Hindlimb muscle (tissue), 1 donor: ENCODE data around the gene MSI2. TPM values are rescaled to one million over a fixed set of nuclear protein-coding genes. Genes with fewer than 3 reads are reported as not detected.

Source experiments
- DNase-seq: peaks from one replicate; pipeline ENCODE4 v3.0.0-alpha.2; 2013
- polyA plus RNA-seq: library from polyadenylated mRNA; unstranded; fragments of 120-200 nt; gene quantifications from one replicate; pipeline ENCODE4 v1.2.1, GENCODE V29; 2013; ENCODE audit not compliant: insufficient read length

The MSI2 gene
- polyA plus RNA-seq, 1 donor = 33.6 TPM

DNA sequence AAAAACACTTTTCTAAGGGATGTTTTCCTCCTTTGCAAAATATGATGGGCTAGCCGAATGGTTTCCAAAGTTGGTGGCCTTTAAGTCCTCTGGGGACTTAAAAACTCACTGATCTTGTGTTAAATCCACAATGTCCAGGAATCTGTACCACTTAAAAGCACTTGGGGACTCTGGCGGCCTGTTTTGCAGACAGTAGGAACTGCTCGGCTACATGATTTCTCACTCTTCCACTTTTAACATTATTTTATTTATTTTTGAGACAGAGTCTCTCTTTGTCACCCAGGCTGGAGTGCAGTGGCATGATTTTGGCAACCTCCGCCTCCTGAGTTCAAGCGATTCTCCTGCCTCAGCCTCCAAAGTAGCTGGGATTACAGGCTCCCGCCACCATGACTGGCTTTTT is 9.1 kb upstream of the MSI2 start:
- no peak for DNase-seq

GRCh38 chr17:57247913-57248312 is 8.4 kb upstream of the MSI2 start:
- no peak for DNase-seq

- no peak for DNase-seq
These were observed 6.8 kb upstream of the MSI2 start for GRCh38 chr17:57249520-57249919.

- DNase-seq = no peak
These were observed 5.0 kb upstream of the MSI2 start for GRCh38 chr17:57251211-57251787.

DNA sequence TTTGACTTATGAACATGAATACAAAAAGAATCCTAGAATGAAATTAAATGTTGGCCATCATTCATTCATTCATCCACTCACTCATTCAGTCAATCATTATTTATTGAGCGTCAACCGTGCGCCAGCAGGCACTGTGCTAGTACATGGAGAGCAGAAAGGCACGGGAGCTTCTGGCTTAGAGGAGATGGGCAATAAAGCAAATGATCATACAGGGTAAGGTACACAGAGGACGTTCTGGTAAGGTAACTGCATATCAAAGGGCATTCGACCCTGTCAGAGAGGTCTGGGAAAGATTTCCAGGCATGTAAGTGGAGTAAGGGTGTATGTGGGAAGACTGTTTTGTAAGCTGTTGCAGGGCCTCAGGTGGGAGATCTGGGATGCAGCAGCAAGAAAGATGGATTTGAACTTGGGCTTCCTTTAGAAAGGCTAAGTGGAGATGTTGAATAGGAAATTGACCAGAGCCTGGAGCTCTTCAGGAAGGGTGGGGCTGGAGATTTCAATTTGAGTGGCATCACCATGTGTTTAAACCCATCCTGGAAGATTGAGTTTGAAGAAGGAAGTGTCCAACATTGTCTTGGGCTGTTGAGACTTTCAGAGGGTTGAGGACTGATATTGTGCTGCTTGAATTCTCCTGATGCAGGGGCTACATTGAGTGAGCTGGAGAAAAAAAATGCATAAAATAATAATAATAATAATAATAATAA is 2.8 kb upstream of the MSI2 start:
- no peak for DNase-seq

DNA sequence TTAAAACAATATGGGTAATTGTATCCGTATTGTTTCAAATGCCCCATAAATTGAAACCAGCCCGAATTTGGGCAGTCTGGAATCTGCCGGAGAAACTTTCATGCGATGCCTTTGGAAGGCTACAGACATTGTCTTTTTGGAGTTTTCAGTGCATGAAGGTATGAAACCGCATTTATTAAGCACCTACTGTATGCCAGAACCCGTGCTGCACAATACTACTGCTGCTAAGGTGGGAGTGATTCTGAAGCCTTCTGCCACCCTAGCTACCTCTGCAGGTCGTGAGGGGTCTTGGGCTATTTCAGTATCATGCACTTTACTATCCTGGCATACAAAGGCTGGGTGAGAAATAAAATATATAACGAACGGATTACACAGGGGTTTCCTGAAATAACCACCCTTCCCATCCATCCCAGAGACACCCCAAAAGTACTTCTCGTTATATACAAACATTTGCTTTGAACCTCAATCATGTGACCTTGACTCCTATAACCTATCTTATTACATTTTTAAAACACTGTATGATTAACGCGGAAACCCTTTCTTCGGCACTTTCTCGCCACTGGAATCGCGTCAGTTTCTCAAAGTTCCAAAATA is 1.0 kb upstream of the MSI2 start:
- DNase-seq = no peak

DNA sequence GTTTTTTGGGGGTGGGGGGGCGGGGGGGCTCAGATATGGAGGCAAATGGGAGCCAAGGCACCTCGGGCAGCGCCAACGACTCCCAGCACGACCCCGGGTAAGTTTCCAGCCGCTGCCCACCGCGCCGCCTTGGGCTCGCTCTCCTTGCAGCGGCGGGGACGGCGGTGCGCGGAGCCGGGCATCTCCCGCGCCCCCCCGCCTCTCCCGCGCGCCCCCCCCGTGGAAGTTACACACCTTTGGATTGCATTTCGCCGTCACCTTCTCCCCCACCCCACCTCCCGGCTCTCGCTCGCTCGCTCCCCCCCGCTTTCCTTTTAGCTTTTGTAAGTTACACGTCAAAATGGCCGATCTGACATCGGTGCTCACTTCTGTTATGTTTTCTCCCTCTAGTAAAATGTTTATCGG is 387 bp downstream of the MSI2 start:
- DNase-seq = peak; percentile 26

GRCh38 chr17:57257195-57257894 is 1.0 kb downstream of the MSI2 start:
- no peak for DNase-seq

- no peak for DNase-seq
These were observed 1.9 kb downstream of the MSI2 start for GRCh38 chr17:57257895-57258851.

DNA sequence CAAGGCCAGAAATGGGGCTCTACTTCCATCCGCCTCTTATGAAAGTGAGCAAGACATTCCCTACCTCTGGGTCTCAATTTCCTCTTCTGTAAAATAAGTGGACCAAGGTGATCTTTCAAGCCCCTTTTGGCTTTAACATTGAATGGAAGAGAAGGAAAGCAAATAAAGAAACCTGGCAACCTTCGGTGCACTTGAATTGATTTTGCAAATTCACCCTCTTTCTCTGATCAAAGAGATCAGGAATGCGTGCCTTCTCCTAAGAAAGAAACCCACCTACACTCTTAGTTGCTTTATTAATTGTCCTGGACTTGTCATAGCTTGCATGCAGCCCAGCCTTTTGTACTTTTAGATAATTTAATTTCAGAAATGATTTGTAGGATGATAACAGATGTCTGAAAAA is 3.0 kb downstream of the MSI2 start:
- DNase-seq = no peak

- DNase-seq = no peak
These were observed 3.5 kb downstream of the MSI2 start for GRCh38 chr17:57259817-57260216.

GRCh38 chr17:57260325-57261083 is 4.2 kb downstream of the MSI2 start:
- DNase-seq = no peak

- DNase-seq = no peak
These were observed 4.8 kb downstream of the MSI2 start for GRCh38 chr17:57261084-57261461.

DNA sequence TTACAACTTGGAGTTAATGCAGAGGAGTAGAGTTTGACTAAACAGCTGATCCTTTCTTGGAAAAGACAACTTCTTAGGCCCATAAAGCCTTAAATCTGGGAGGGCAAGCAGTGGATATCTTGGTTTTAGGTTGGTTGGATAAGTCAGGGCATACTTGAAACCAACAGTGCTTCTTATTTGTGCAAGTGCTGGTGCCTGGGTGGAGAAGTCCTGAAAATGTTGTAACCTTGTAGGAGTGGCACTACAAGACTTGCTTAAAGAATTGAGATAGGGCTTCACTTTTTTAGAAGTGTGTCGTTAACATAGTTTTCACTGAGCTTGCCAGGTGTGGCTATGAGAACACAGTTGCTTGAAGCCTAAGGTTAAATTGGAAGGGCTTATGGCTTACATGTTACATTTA is 6.2 kb downstream of the MSI2 start:
- DNase-seq = no peak

GRCh38 chr17:57264250-57264649 is 7.9 kb downstream of the MSI2 start:
- DNase-seq = no peak

GRCh38 chr17:57264776-57265175 is 8.5 kb downstream of the MSI2 start:
- DNase-seq = no peak

DNA sequence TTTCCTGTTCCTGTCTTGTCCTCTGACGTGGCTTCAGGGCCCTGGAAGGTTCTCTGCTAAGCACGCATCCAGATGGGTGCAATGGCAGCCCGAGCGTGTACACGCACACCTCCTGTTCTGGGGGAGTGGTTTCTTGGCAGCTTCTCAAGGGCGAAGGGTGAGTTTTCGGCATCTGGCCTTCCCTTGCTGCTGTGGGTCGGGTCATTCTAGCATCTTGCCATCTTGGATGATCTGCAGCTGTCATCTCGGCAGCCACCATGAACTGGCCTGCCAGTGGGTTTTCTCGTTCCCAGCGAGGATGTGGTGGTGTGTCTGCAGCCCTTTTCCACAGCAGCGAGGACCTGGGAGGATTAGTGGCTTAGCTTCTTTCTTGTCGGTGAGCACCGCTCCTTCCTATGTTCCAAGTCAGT is 10.6 kb downstream of the MSI2 start:
- no peak for DNase-seq

- DNase-seq = no peak
These were observed 11.9 kb downstream of the MSI2 start for GRCh38 chr17:57268181-57268580.

GRCh38 chr17:57269052-57269451 is 12.7 kb downstream of the MSI2 start:
- DNase-seq = no peak

DNA sequence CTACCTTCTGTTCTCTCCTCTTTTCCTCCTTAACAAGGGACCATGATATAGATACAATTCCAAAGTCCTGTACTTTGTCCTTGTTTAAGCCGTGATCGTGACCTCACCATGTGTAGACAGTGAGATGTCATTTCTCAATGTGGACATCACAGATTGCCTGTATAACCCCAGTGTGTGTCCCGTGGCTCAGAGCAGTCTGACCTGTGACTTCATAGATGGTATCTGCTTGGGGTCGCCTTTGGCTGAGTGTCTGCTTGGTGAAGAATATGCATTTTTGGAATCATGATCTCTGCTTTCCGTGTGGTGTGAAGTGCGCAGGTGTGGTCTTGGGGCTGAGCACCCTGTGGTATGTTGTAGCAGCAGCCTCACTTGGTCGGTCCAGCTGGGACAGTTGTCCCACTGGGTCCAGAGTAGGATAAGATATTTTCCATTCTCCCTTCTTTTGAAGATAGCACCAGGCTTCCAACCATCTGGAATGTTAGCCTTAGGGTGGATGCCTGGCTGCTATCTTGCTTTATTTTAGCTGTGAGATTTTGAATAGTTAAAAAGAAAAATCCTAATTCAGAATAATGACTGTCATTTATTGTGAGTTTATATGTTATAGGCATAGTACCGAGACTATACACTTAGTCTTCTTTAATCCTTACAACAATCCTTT is 13.4 kb downstream of the MSI2 start:
- DNase-seq = no peak

DNA sequence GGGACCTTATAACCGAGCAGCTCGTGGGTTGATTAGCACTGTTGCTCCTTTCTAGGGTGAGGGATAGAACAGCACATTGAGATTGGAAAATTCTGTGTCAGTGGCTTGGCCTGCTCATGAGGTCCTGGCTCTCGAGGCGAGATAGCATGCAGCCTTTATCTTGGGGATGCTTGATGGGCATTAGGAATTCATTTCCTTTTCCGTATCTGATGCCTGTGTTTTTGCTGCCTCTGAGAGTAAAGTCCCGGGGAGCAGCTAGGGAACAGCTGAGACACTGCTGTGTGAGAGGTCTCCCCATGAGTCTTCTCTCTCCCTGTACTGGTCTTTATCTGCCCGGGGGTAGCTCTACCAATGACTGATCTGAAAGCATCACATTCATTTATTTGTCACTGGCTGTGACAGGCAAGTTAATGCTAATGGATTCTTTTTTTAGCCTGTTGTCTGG is 14.5 kb downstream of the MSI2 start:
- no peak for DNase-seq
